Body of pancreas (tissue), 4 donors: Measurements from ENCODE around the gene MED12L. TPM values are rescaled to one million over a fixed set of nuclear protein-coding genes. Genes with fewer than 3 reads are reported as not detected.

Experiments
- ATAC-seq: fragments of 150-250 bp; one replicate; pipeline ENCODE4 v1.9.1; 2016
- DNase-seq, 4 donors: peaks; one replicate each; pipeline ENCODE4 v3.0.0-alpha.2; 2019
- H3K27ac ChIP-seq, 4 donors: fragments of 200-600 bp; sonication (generic); 1 replicate in 3 of 4; 2 replicates in 1 of 4; pipeline versions ENCODE4 v1.5.1 to v1.6.1; 2016 to 2019; ENCODE audit warnings: mild to moderate bottlenecking in 1 of 4, mixed read lengths in 1 of 4, moderate library complexity in 1 of 4
- H3K27me3 ChIP-seq, 2 donors: fragments of 200-600 bp; sonication (generic); one replicate each; pipeline ENCODE4 v1.6.0; 2016; ENCODE audit warnings: mild to moderate bottlenecking in 1 of 2
- H3K36me3 ChIP-seq, 2 donors: fragments of 200-600 bp; sonication (generic); replicated peaks in 1 of 2; 2 replicates each; pipeline ENCODE4 v1.5.1; 2016; ENCODE audit warnings: low read depth in 2 of 2; ENCODE audit not compliant: insufficient read depth in 1 of 2
- H3K4me1 ChIP-seq: fragments of 200-600 bp; sonication (generic); one replicate; pipeline ENCODE4 v1.6.0; 2016
- H3K4me3 ChIP-seq, 2 donors: fragments of 200-600 bp; sonication (generic); 1 replicate in 1 of 2; 2 replicates in 1 of 2; pipeline ENCODE4 v1.5.1; 2016 to 2019
- H3K9me3 ChIP-seq, 3 donors: fragments of 200-600 bp; sonication (generic); 1 replicate in 2 of 3; 2 replicates in 1 of 3; pipeline ENCODE4 v1.5.1; 2016
- POLR2A ChIP-seq, 3 donors: fragments of 450-650 bp; IDR thresholded peaks; one replicate each; pipeline ENCODE4 v1.6.1; 2016; ENCODE audit warnings: antibody characterized with exemption in 3 of 3, mild to moderate bottlenecking in 2 of 3
- WGBS, 2 donors: methylation state at CpG; one replicate each; pipeline ENCODE4 v1.1.5; 2017; 5-methylcytosine and 5-hydroxymethylcytosine counted together
- intact Hi-C: fragments of 100-400 bp; cut with DNase I; formaldehyde crosslinking; loops from one replicate; pipeline ENCODE4 v1.15.1; 2023
- total RNA-seq, 2 donors: library from RNA; depleted of rRNA; stranded (reverse); fragments of >200 nt; gene quantifications; one replicate each; pipeline ENCODE4 v1.1.0, GENCODE V29; 2016
- TF ChIP-seq, protein P1 (sequence below), 7 experiments: fragments of 450-650 bp in 4 of 7; fragments of 200-600 bp in 3 of 7; sonication (generic) in 3 of 7; IDR thresholded peaks; one replicate each; pipeline ENCODE4 v1.5.1; 2016 to 2019; ENCODE audit warnings: antibody characterized with exemption in 7 of 7

Gene MED12L
- total RNA-seq, 2 donors from 2014 or later, result 0.33 to 0.78 TPM

DNA sequence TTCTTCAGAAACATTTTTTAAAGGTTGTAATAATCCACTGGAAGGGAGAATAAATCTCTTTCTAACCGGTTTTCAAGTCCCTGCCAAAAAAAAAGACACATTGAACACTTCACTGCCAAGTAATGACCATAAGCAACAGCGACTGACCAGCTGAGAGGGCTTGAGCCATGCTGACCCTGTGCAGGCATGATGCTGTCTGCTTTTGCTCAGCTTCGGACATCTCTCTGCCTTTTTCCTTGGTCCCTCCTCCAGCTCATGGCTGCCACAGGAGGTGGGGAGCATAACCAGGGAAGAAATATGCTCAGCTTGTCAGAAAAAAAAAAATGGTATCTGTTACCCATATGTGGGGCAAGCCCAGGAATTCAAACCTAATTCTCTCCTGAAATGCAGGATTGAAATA, 373.9 kb downstream of the MED12L start:
- ATAC-seq, result no peak
- H3K27ac ChIP-seq, result no peak overlapping the region
- H3K4me1 ChIP-seq, result peaks cover 11% of the 10 kb centered on the region
- H3K36me3 ChIP-seq, result no peaks in the 10 kb centered on the region
- H3K27me3 ChIP-seq, result peaks cover 0 to 4% of the 10 kb centered on the region in 2 donors
- no peaks in the 10 kb centered on the region for H3K9me3 ChIP-seq
- no peak overlapping the region for H3K4me3 ChIP-seq
- no peak for DNase-seq
- no peak for TF ChIP-seq POLR2A (IDR thresholded peaks at IDR 0.05)
- TF ChIP-seq, protein P1, sequence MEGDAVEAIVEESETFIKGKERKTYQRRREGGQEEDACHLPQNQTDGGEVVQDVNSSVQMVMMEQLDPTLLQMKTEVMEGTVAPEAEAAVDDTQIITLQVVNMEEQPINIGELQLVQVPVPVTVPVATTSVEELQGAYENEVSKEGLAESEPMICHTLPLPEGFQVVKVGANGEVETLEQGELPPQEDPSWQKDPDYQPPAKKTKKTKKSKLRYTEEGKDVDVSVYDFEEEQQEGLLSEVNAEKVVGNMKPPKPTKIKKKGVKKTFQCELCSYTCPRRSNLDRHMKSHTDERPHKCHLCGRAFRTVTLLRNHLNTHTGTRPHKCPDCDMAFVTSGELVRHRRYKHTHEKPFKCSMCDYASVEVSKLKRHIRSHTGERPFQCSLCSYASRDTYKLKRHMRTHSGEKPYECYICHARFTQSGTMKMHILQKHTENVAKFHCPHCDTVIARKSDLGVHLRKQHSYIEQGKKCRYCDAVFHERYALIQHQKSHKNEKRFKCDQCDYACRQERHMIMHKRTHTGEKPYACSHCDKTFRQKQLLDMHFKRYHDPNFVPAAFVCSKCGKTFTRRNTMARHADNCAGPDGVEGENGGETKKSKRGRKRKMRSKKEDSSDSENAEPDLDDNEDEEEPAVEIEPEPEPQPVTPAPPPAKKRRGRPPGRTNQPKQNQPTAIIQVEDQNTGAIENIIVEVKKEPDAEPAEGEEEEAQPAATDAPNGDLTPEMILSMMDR (IDR thresholded peaks at IDR 0.05), result no peak
- WGBS, 2 donors, result 31 to 51% methylated on average over 3 of the region's 3 CpGs
- intact Hi-C loops, result no loop called here

DNA sequence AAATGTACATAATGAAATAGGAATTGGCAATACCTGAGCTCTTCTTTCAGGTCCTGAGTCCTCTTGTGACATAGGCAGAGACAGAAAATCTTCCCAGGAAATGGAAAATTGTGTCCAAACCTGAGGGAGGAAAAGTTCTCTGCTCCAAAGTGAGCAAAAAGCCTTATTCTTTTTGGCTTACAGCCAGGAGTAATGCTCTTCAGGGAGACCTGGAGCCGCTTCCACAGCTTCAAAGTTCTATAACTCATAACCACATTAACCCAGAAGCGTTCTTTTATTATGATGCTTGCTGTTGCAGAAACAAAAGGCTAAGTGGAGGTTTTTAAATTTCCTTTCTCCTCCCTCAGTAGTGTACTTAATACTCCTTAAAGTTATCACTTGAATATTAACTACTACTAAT, 374.8 kb downstream of the MED12L start:
- WGBS, 2 donors, result 8 to 18% methylated on average over 2 of the region's 2 CpGs

DNA sequence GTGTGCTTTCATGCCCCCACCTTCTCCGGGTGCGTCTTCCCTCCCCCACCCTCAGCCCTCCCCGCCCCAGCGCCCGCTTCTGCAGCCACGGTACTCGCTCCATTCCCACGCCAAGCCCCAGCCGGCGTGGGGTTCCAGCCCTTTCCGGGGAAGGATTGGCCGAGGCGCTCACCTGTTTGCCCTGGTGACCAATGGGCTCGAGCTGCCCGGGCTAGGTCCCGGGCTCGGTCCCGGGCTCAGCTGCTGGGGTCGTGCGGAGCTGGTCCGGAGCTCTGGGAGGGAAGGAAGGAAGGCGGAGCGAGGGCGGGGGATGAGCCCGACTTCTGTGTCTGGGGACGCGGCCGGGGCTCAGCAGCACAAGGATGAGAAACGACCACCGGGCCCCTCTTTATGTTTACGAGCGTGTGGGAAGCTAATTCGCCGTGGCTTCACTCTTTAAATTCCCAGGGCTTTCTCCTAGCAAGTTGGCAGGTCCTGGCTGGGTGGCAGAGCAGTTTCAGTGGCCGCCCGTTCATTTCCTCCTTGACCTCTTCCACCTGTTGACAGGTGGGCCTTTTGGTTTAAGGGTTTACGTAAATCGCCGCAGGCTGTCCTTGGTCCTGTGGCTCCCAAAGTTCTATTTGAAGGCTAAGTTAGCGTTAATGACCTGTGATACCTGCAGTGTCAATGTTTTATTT, 375.4 kb downstream of the MED12L start, which contains the start of gene IGSF10:
TSS of gene IGSF10 (minus strand) at position 288 of the 677 bp plus-strand sequence. CDS start 2,352 bp downstream, outside the sequence.
- Histone ChIP-seq H3K4me1 (peaks cover 11% of the 10 kb centered on the region), H3K4me3 (peak within 1 kb of the TSS; percentile 19 to 49), H3K27ac (no peak within 1 kb of the TSS), H3K9me3 (no peaks in the 10 kb centered on the region), H3K27me3 (peaks cover 0 to 4% of the 10 kb centered on the region in 2 donors), H3K36me3 (no peaks in the 10 kb centered on the region)
- 4 to 7% methylated on average over 30 to 37 of the region's 40 CpGs for WGBS, 2 donors
- intact Hi-C loops, result no loop called here
- TF ChIP-seq, protein P1 (IDR thresholded peaks at IDR 0.05), result no peak
- TF ChIP-seq POLR2A (IDR thresholded peaks at IDR 0.05), result no peak
- ATAC-seq (peak; percentile 63), DNase-seq (peak; percentile 15 to 46 (median 30))

More for the DNA sequence above, 374.8 kb downstream of the MED12L start:
- Histone ChIP-seq H3K36me3 (no peaks in the 10 kb centered on the region), H3K27ac (no peak overlapping the region), H3K9me3 (no peaks in the 10 kb centered on the region), H3K4me3 (peak overlapping the region; percentile 19 to 49), H3K27me3 (peaks cover 0 to 4% of the 10 kb centered on the region in 2 donors), H3K4me1 (peaks cover 11% of the 10 kb centered on the region)
- ATAC-seq (peak; percentile 50), DNase-seq (no peak)
- TF ChIP-seq POLR2A (IDR thresholded peaks at IDR 0.05), result no peak
- TF ChIP-seq, protein P1 (IDR thresholded peaks at IDR 0.05), result no peak
- intact Hi-C loops, result no loop called here

DNA sequence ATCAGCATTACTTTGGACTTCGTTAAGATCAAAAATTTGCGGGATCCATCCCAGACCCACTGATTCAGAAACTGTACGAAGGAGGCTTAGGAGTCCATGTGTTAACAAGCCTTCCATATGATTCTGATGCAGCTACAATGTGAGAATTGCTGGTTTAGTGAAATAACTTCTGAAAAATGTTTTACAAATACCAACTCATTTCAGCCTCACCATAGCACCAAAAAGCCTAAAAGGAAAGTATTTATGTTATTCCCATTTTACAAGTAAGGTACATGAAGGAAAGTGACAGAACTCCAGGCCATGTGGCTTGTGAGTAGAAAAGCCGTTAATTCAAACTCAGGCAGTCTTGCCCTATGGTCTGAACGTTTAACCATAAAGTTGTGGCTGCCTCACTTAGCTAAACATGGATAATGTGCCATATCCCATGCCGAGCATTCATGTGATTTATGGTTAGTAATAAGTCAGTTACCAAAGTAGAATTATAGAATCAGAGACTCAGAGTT, 376.9 kb downstream of the MED12L start:
- H3K36me3 ChIP-seq, result no peaks in the 10 kb centered on the region
- no peak for TF ChIP-seq POLR2A (IDR thresholded peaks at IDR 0.05)
- TF ChIP-seq, protein P1 (IDR thresholded peaks at IDR 0.05), result no peak
- intact Hi-C loops, result no loop called here
- DNase-seq (no peak), ATAC-seq (no peak)
- 82 to 95% methylated on average over 6 of the region's 6 CpGs for WGBS, 2 donors
- H3K27ac ChIP-seq, result no peak overlapping the region
- no peak overlapping the region for H3K4me3 ChIP-seq
- H3K9me3 ChIP-seq, result no peaks in the 10 kb centered on the region
- H3K4me1 ChIP-seq, result peaks cover 11% of the 10 kb centered on the region
- H3K27me3 ChIP-seq, result peaks cover 0 to 4% of the 10 kb centered on the region in 2 donors
